Measurements from ENCODE around the gene PRDM2. TPM values are rescaled to one million over a fixed set of nuclear protein-coding genes. Genes with fewer than 3 reads are reported as not detected.

Gene PRDM2
- total and polyA plus RNA-seq, 9 donors: 30.0 to 81.9 (median 61.8) TPM

DNA sequence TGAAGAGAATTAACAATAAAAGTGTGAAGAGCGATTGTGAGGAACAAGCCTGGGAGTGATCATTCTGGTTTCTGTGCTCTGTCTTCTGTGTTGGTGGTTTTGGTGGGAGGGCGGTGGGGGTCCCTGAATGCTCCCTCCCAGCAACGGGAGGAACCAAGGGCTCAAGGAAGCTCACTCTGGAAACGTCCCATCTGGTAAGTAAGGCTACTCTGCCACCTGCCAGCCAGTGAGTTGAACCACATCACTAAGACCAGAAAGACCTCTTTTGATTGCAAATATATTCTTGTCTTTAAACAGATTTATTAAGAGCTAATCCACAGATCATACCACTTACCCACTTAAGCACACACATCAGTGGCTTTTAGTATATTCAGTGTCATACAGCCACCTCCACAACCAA, 125.0 kb downstream of the PRDM2 start:
- peak in 3 of 5 donors; percentile 12 to 29 (median 15) for DNase-seq
- 62 to 70% (median 62%) methylated on average over 4 of the region's 4 CpGs for WGBS, 3 donors
- TF ChIP-seq CTCF (IDR thresholded peaks at IDR 0.05) (peak in 2 of 3 donors; percentile 22 to 24), EP300 (IDR thresholded peaks at IDR 0.05) (no peak)
- Histone ChIP-seq H3K4me3 (no peak overlapping the region), H3K9me3 (no peaks in the 10 kb centered on the region), H3K27ac (no peak overlapping the region), H3K4me1 (ENCODE audit: insufficient read depth) (peaks cover under 1% of the 10 kb centered on the region), H3K27me3 (no peaks in the 10 kb centered on the region), H3K36me3 (no peaks in the 10 kb centered on the region)
- intact Hi-C loops (cut with DNase I): loop anchor here in 1 of 4 donors (5.0 to 10.0 kb wide), 2 partner anchors 132 to 160 kb away; no protein-coding TSS in a partner anchor

DNA sequence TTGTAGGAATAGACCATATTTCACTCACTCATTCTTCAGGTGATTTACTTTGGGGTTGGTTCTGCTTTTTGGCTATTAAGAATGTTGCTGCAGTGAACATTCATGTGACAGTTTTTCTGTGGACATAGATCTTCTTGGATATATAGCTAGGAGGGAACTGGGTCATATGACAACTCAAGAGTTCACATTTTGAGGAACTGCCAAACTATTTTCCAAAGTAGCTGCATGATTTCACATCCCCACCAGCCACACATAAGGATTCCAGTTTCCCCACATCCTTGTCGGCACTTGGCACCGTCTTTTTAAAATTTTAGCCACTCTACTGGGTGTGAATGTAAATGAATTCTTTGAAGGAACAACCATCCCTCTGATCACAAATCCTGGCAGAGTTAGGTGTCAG, 126.0 kb downstream of the PRDM2 start:
- intact Hi-C loops (cut with DNase I): loop anchor here in 1 of 4 donors (5.0 to 10.0 kb wide), 2 partner anchors 131 to 161 kb away; no protein-coding TSS in a partner anchor
- no peaks in the 10 kb centered on the region for H3K36me3 ChIP-seq
- peaks cover 5% of the 10 kb centered on the region for H3K4me1 ChIP-seq (ENCODE audit: insufficient read depth)
- 87 to 100% (median 91%) methylated on average over 2 of the region's 2 CpGs for WGBS, 3 donors
- H3K27me3 ChIP-seq: no peaks in the 10 kb centered on the region
- no peaks in the 10 kb centered on the region for H3K9me3 ChIP-seq
- H3K4me3 ChIP-seq: no peak overlapping the region
- TF ChIP-seq EP300 (IDR thresholded peaks at IDR 0.05): no peak
- no peak for TF ChIP-seq CTCF (IDR thresholded peaks at IDR 0.05)
- no peak for TF ChIP-seq POLR2A (IDR thresholded peaks at IDR 0.05)
- H3K27ac ChIP-seq: no peak overlapping the region
- DNase-seq: no peak

DNA sequence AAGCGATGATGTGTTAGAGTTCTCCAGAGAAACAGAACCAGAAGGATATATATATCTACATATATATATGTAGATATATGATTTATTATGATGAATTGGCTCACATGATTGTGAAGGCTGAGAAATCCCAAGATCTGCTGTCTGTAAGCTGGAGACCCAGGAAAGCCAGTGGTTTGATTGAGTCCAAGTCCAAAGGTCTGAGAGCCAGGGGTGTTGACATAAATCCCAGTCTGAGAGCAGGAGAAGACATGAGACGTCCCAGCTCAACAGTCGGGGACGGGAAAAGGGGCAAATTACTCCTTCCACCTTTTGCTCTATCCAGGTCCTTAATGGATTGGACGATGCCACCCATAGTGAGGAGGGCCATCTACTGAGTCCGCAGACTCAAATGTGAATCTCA, 126.6 kb downstream of the PRDM2 start:
- 63 to 78% (median 70%) methylated on average over 6 of the region's 6 CpGs for WGBS, 3 donors
- intact Hi-C loops (cut with DNase I): loop anchor here in 1 of 4 donors (5.0 to 10.0 kb wide), 2 partner anchors 131 to 162 kb away; no protein-coding TSS in a partner anchor
- Histone ChIP-seq H3K4me3 (no peak overlapping the region), H3K9me3 (no peaks in the 10 kb centered on the region), H3K4me1 (ENCODE audit: insufficient read depth) (peaks cover 7% of the 10 kb centered on the region), H3K27me3 (no peaks in the 10 kb centered on the region), H3K27ac (no peak overlapping the region), H3K36me3 (no peaks in the 10 kb centered on the region)
- DNase-seq: peak in 2 of 5 donors; percentile 4
- TF ChIP-seq EP300 (IDR thresholded peaks at IDR 0.05): no peak

DNA sequence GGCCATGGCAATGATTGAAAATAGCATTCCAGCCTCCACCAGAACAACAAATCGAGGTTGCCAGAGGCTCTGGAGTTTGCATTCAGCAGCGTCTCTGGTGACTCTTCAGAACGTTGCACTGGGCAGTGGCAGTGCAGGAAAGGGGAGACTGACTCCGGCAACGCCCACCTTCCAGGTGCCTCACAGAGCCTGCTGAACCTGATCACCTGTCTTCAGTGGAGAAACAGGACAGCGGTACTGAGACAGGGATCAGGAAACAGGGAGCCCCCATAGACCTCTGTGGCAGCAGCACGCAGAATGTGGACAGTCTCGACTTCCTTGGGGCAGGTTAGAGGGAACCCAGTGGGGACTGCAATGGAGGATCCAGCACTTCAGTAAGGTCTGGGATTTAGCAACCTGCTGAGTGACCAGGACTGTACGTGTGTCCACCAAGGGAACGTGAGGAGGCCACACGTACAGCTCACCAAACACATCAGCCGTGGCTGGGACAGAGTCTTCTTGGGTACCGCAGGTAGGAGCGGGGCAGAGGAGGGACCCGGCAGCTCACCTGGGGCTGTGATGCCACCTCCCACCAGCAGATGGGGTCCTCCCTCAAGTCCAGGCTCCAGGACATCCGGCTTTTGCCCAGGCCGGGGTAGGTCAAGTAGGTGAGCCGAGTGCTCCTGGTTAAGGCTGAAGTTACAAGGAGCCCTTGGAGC, 128.6 kb downstream of the PRDM2 start:
- H3K27ac ChIP-seq: no peak overlapping the region
- H3K4me3 ChIP-seq: no peak overlapping the region
- H3K27me3 ChIP-seq: no peaks in the 10 kb centered on the region
- intact Hi-C loops (cut with DNase I): loop anchor here in 2 of 4 donors (2.0 to 10.0 kb wide), 3 partner anchors 129 to 164 kb away; no protein-coding TSS in a partner anchor
- TF ChIP-seq CTCF (IDR thresholded peaks at IDR 0.05): peak in 2 of 3 donors; percentile 58 to 61
- TF ChIP-seq POLR2A (IDR thresholded peaks at IDR 0.05): no peak
- WGBS, 3 donors: 42 to 55% (median 51%) methylated on average over 16 to 18 of the region's 18 CpGs
- H3K9me3 ChIP-seq: no peaks in the 10 kb centered on the region
- no peaks in the 10 kb centered on the region for H3K36me3 ChIP-seq
- H3K4me1 ChIP-seq (ENCODE audit: insufficient read depth): peaks cover 7% of the 10 kb centered on the region
- DNase-seq: peak; percentile 55 to 78 (median 58)

Data from ovary (tissue), 9 donors.